BLaER1 (cell line): ENCODE results near the gene GOLGA2.

Experiments
- H3K27ac ChIP-seq: shearing (Covaris generic); formaldehyde crosslinking; 2 replicates; pipeline ENCODE4 v1.8.1; 2022
- H3K27me3 ChIP-seq: shearing (Covaris generic); formaldehyde crosslinking; 2 replicates; pipeline ENCODE4 v1.8.1; 2022
- H3K36me3 ChIP-seq: shearing (Covaris generic); formaldehyde crosslinking; 2 replicates; pipeline ENCODE4 v1.8.1; 2022
- H3K4me1 ChIP-seq: shearing (Covaris generic); formaldehyde crosslinking; 2 replicates; pipeline ENCODE4 v1.8.1; 2022
- H3K4me2 ChIP-seq: shearing (Covaris generic); formaldehyde crosslinking; 2 replicates; pipeline ENCODE4 v1.8.1; 2022
- H3K4me3 ChIP-seq: shearing (Covaris generic); formaldehyde crosslinking; 2 replicates; pipeline ENCODE4 v1.8.1; 2022
- H3K9ac ChIP-seq: shearing (Covaris generic); formaldehyde crosslinking; 2 replicates; pipeline ENCODE4 v1.8.1; 2022
- H3K9me3 ChIP-seq: shearing (Covaris generic); formaldehyde crosslinking; 2 replicates; pipeline ENCODE4 v1.8.1; 2022
- H4K20me1 ChIP-seq: shearing (Covaris generic); formaldehyde crosslinking; 2 replicates; pipeline ENCODE4 v1.8.1; 2022
- Cebpa-rat ChIP-seq: shearing (Covaris generic); IDR thresholded peaks from 2 replicates; pipeline ENCODE4 v1.8.1; 2022

The GOLGA2 gene

GRCh38 chr9:128259156-128259555 lies 16.7 kb downstream of the GOLGA2 start:
- H3K4me1 ChIP-seq: no peaks in the 10 kb centered on the region
- H4K20me1 ChIP-seq: peaks cover 23% of the 10 kb centered on the region; the same call in 1 of the 2 replicates
- no peak overlapping the region for H3K27ac ChIP-seq
- H3K9me3 ChIP-seq: no peaks in the 10 kb centered on the region
- no peak overlapping the region for H3K4me3 ChIP-seq
- no peak overlapping the region for H3K4me2 ChIP-seq
- H3K27me3 ChIP-seq: no peaks in the 10 kb centered on the region
- no peak overlapping the region for H3K9ac ChIP-seq
- H3K36me3 ChIP-seq: peaks cover 88% of the 10 kb centered on the region
- no peak for TF ChIP-seq Cebpa-rat

- Histone ChIP-seq H3K9ac (no peak overlapping the region), H4K20me1 (peaks cover 26% of the 10 kb centered on the region; the same call in 1 of the 2 replicates), H3K4me3 (no peak overlapping the region), H3K9me3 (no peaks in the 10 kb centered on the region), H3K27ac (no peak overlapping the region), H3K36me3 (peaks cover 90% of the 10 kb centered on the region), H3K4me2 (no peak overlapping the region), H3K4me1 (peaks cover 5% of the 10 kb centered on the region), H3K27me3 (no peaks in the 10 kb centered on the region)
- no peak for TF ChIP-seq Cebpa-rat
Observed at GRCh38 chr9:128258326-128258725, 17.5 kb downstream of the GOLGA2 start.

GRCh38 chr9:128257907-128258306 lies 17.9 kb downstream of the GOLGA2 start:
- H4K20me1 ChIP-seq: peaks cover 30% of the 10 kb centered on the region
- TF ChIP-seq Cebpa-rat: no peak

DNA sequence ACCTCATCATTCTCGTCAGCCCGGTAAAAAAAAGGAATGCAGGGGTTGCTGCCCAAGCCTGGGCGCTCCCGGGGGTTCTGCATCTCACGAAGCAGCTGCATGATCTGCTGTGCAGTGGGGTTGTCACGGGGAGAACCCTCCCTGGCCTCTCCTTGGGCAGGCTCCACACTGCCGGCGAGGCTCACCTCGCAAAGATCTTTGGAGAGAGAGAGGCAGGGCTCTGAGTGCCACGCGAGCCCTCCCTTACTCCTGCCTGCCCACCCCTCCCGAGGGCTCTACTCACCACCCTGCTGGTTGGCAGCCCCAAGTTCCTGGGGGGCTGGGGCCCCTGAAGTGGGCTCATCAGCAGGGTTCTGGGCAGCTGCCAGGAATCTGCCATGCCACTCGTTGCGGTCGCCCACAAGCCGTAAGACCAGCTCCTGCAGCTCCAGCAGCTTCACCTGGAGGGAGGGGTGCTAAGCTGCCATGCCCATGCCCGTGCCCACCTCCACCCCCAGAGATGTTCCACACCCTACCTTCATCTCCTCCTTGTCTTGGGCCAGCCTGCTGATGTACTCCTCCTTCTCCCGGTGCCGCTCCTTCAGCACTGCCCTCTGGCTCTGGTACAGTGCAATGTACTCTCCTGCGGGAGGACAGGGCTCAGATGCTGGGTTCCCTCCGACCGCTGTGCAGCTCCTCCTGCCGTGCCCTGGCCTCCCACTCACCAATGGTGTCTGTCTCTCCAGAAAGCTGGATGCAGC lies 18.6 kb downstream of the GOLGA2 start:
- Histone ChIP-seq H3K27ac (no peak overlapping the region), H3K4me1 (peaks cover 16% of the 10 kb centered on the region), H3K4me2 (no peak overlapping the region), H3K4me3 (no peak overlapping the region), H3K9me3 (no peaks in the 10 kb centered on the region), H3K9ac (no peak overlapping the region), H3K36me3 (peaks cover 82% of the 10 kb centered on the region), H4K20me1 (peaks cover 36% of the 10 kb centered on the region), H3K27me3 (no peaks in the 10 kb centered on the region; the same call in 1 of the 2 replicates)
- TF ChIP-seq Cebpa-rat: no peak

More at GRCh38 chr9:128257907-128258306, 17.9 kb downstream of the GOLGA2 start:
- Histone ChIP-seq H3K9ac (no peak overlapping the region), H3K9me3 (no peaks in the 10 kb centered on the region), H3K36me3 (peaks cover 89% of the 10 kb centered on the region), H3K4me3 (no peak overlapping the region), H3K4me2 (no peak overlapping the region), H3K27ac (no peak overlapping the region), H3K4me1 (peaks cover 9% of the 10 kb centered on the region), H3K27me3 (no peaks in the 10 kb centered on the region)

DNA sequence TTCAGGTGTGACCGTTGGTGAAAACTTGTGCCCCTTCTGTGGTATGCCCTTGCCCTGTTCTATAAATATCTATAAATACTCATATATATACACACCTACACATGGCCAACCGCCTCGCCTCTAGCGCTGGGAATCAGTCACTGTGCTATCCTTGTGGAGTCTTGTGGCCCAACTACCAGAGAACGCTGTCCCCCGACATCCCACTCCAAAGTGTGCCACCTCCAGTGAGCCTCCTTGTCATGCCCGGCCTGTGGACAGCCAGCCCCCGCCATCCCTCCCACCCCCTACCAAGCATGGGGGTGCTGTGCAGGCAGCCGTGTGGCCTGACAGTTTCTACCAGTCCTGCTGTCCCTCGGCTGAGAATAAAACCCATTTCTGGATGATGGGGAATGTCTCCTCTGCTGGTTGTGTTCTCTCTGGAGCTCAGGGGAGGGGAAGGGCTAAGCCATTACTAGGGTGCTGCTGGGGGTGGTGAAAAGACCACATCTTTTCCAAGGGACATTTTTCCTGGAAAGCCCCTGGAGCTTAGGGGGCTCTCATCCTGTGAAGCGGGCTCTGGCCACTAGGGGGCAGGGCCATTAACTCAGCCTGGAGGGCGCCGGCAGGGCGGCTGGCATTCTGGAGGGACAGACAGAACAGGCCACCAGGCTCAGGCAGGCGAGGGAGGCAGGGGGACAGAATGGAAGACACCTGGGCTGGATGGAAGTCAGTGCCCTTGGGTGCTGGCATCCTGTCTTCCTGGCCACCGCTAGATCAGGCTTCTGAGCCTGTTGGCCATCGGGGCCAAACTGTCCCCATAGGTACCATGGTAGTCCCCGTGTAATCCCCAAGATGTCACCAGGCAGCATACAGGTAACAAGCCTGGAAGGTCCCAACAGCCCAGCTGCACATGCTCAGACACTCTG lies 20.7 kb downstream of the GOLGA2 start:
- H3K36me3 ChIP-seq: peaks cover 61% of the 10 kb centered on the region

GRCh38 chr9:128254362-128254761 lies 21.4 kb downstream of the GOLGA2 start:
- H3K4me1 ChIP-seq: peaks cover 39% of the 10 kb centered on the region
- H3K27ac ChIP-seq: no peak overlapping the region
- H4K20me1 ChIP-seq: peaks cover 40% of the 10 kb centered on the region
- H3K27me3 ChIP-seq: peaks cover 12% of the 10 kb centered on the region; the same call in 1 of the 2 replicates
- no peak for TF ChIP-seq Cebpa-rat
- no peak overlapping the region for H3K9ac ChIP-seq
- no peaks in the 10 kb centered on the region for H3K9me3 ChIP-seq
- H3K4me3 ChIP-seq: no peak overlapping the region
- H3K4me2 ChIP-seq: no peak overlapping the region
- H3K36me3 ChIP-seq: peaks cover 53% of the 10 kb centered on the region

More for the DNA sequence above, 20.7 kb downstream of the GOLGA2 start:
- Histone ChIP-seq H4K20me1 (peaks cover 40% of the 10 kb centered on the region), H3K4me1 (peaks cover 34% of the 10 kb centered on the region), H3K4me2 (no peak overlapping the region), H3K9me3 (no peaks in the 10 kb centered on the region), H3K4me3 (no peak overlapping the region), H3K9ac (no peak overlapping the region), H3K27me3 (peaks cover 12% of the 10 kb centered on the region; the same call in 1 of the 2 replicates), H3K27ac (no peak overlapping the region)
- no peak for TF ChIP-seq Cebpa-rat

DNA sequence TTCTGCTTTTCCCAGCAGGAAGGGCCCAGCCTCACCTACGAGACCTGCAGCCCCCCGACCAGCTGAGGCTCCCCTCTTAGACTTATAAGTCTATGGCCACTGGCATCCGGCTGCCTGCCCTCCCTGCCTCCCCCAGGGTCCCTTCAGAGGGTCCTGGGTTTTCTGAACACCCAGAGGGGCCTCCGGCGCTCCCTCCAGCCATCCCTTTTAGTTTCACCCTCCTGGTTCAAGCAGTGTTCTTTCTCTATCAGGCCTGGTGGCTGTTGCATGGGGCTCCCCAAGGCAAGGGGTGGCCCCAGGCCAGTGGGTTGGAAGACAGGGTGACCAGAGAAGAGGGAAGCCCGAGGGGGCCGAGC lies 21.8 kb downstream of the GOLGA2 start:
- H3K4me1 ChIP-seq: peaks cover 39% of the 10 kb centered on the region
- no peak overlapping the region for H3K9ac ChIP-seq
- no peak for TF ChIP-seq Cebpa-rat
- H4K20me1 ChIP-seq: peaks cover 40% of the 10 kb centered on the region
- H3K27me3 ChIP-seq: peaks cover 12% of the 10 kb centered on the region; the same call in 1 of the 2 replicates
- H3K9me3 ChIP-seq: no peaks in the 10 kb centered on the region
- H3K4me2 ChIP-seq: no peak overlapping the region
- no peak overlapping the region for H3K4me3 ChIP-seq
- H3K36me3 ChIP-seq: peaks cover 49% of the 10 kb centered on the region
- no peak overlapping the region for H3K27ac ChIP-seq

DNA sequence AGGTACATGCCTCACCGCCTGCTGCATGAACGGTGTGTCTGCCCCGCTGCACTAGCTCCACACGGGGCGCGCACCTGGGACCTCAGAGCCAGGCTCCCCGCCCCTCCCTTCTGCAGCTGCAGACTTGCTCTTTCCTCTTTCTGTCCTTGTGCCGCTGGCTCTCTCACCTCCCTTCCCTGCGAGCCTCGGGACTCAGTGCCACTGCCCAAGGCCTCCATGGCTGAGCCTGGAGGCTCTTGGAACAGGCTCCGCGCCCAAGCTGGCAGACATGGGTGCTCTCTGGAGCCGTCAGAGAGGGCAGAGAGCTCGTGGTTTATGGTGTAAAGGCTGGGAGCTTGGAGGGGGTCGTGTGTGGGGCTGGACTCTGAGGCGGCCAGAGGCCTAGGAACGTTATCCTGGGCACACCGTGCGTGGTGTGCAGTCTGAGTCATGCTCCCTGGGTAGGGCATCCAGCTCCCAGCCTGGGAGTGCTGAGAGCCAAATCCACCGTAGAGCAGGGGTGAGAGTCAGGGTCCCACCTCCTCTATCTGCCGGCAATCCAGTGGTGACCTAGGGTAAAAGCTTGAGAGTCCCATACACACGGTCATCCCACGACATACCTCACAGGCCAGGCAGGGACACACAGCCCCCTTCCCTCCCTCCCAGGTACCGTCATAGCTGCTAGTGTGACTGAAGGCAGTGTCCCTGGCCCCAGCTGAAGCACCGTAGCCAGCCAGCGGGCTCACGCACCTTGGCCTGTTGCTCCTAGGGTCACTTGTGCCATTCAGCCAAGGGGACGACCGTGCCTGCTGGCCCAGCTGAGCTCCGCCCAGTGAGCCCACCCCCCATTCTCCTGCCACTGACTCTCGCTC lies 22.4 kb downstream of the GOLGA2 start:
- Histone ChIP-seq H3K9ac (no peak overlapping the region), H4K20me1 (peaks cover 40% of the 10 kb centered on the region), H3K27me3 (peaks cover 12% of the 10 kb centered on the region; the same call in 1 of the 2 replicates), H3K36me3 (peaks cover 43% of the 10 kb centered on the region), H3K4me2 (peak overlapping the region; percentile 100), H3K9me3 (no peaks in the 10 kb centered on the region), H3K4me1 (peaks cover 39% of the 10 kb centered on the region), H3K27ac (no peak overlapping the region), H3K4me3 (no peak overlapping the region)
- TF ChIP-seq Cebpa-rat: no peak
